Measurements from ENCODE around the gene LRRC4C.
"Not testable (repeated sequence)": the region's sequence is repeated elsewhere in the genome, so short reads cannot be mapped to it uniquely, and the experiment has no call there.

Gene LRRC4C

DNA sequence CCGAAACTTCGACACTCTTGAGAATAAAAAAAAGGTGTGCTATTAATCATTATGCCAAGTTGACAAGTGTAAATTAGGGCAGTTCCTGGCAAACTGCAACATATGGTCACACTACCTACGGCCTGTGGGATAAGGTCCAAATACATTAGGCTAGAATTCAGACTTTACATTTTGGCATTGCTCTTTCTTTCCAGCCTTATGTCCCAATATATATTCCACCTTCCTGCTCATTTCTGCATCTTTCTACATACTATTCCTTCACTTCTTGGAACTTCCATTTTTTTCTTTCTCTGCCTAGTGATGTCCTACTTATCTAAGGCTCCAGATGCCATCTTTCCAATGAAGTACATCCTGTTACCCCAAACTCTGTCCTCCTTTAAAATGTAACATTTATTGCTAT lies 577.2 kb downstream of the LRRC4C start:
- Mint-ChIP-seq H3K36me3 (no peaks in the 10 kb centered on the region), H3K27me3 (no peaks in the 10 kb centered on the region), H3K27ac (no peak overlapping the region), H3K4me1 (no peaks in the 10 kb centered on the region), H3K9me3 (peaks cover 0 to 5% of the 10 kb centered on the region in 2 donors), H3K4me3 (no peak overlapping the region)
- ATAC-seq (replicated peaks) (no peak), DNase-seq (no peak)

DNA sequence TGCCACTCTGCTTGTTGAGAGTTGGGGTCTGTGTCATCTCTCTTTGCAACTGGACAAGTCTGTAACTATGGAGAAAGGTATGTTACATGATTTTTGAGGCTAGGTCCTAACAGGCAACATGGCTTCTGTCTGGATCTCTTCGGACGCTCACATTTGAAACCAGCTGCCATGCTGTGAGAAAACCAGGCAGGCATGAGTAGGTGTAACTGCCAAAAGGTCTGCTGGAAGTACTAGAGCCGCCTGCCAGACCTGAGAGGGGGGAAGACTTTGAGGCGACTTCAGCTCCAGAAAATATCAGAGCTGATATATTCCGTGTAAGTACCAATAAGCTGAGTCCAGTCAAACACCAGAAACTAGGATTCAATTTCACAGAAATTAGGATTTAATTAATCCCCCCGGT lies 579.5 kb downstream of the LRRC4C start:
- H3K27me3 Mint-ChIP-seq: no peaks in the 10 kb centered on the region
- H3K4me3 Mint-ChIP-seq: no peak overlapping the region
- no peak for ATAC-seq (replicated peaks)
- no peak for DNase-seq
- no peaks in the 10 kb centered on the region for H3K4me1 Mint-ChIP-seq
- peaks cover 0 to 5% of the 10 kb centered on the region in 2 donors for H3K9me3 Mint-ChIP-seq
- no peaks in the 10 kb centered on the region for H3K36me3 Mint-ChIP-seq
- no peak overlapping the region for H3K27ac Mint-ChIP-seq

DNA sequence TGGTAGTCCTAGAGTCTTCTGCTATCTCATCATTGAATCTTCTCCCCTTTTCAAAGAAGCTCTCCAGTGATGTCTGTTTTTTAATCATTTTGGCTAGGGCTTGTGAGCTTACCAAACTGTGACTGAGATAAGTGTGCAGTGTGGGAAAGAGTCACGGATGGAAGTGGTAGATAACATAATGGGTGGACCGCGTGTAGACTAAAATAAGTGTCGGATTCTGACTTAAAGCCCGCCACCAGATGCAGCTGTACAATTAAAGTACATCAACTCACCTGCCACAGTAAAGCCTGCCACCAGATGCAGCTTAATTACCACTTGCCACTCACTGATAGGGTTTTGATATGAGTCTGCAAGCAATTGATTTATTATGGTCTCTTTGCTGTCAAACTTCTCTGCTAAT lies 581.5 kb downstream of the LRRC4C start:
- no peak for DNase-seq
- H3K9me3 Mint-ChIP-seq: peaks cover 0 to 3% of the 10 kb centered on the region in 2 donors
- H3K27me3 Mint-ChIP-seq: no peaks in the 10 kb centered on the region
- no peaks in the 10 kb centered on the region for H3K36me3 Mint-ChIP-seq
- no peaks in the 10 kb centered on the region for H3K4me1 Mint-ChIP-seq
- no peak overlapping the region for H3K4me3 Mint-ChIP-seq
- no peak for ATAC-seq (replicated peaks)
- H3K27ac Mint-ChIP-seq: no peak overlapping the region

- no peaks in the 10 kb centered on the region for H3K4me1 Mint-ChIP-seq
- H3K36me3 Mint-ChIP-seq: no peaks in the 10 kb centered on the region
- no peak overlapping the region for H3K4me3 Mint-ChIP-seq
- DNase-seq: no peak
- H3K9me3 Mint-ChIP-seq: peaks cover 0 to 3% of the 10 kb centered on the region in 2 donors
- no peak overlapping the region for H3K27ac Mint-ChIP-seq
- no peaks in the 10 kb centered on the region for H3K27me3 Mint-ChIP-seq
- no peak for ATAC-seq (replicated peaks)
Measured at GRCh38 chr11:40877256-40877655, 582.2 kb downstream of the LRRC4C start.

DNA sequence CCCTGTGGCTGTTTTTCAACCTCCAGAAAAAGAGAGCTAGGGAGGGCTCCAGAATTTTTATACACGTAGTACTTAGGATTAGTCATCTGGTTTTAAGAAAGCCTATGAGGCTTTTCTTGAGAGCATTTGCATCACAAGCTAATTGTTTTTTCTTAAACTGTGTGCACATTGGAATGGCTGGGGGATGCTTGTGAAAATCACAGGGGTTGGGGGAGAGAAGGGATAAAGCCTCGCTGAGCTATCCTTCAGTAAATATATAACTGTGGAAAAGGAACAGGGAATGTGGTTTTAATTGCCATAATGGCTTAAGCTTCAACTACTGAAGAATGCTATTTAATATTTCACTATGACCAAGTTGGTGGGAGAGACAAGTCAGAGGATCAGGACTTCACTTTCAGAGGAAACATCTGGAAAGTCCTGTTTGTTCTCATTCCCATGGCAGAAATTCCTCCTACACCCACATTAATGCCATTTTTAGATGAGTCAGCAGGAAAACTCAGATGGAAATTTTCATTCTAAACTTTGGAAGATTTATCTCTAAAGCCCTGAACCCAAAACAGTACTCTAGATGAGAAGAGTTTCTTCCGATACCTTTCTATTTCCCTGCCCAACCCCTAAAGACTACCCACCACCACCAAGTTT lies 591.3 kb downstream of the LRRC4C start:
- DNase-seq: no peak
- Mint-ChIP-seq H3K27me3 (no peaks in the 10 kb centered on the region), H3K36me3 (no peaks in the 10 kb centered on the region), H3K27ac (no peak overlapping the region), H3K4me1 (no peaks in the 10 kb centered on the region), H3K4me3 (no peak overlapping the region), H3K9me3 (peaks cover 3 to 4% of the 10 kb centered on the region in 2 donors)
- no peak for ATAC-seq (replicated peaks)

DNA sequence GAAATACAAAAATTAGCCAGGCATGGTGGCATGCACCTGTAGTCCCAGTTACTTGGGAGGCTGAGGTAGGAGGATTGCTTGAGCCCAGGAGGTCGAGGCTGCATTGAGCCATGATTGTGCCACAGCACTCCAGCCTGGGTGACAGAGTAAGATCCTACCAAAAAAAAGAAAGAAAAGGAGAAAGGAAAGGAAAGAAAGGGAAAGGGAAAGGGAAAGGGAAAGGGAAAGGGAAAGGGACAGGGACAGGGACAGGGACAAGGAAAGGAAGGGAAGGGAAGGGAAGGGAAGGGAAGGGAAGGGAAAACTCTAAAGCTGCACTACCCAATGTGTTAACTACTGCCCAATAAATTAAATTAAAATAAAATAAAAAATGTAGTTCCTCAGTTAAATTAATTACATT lies 601.7 kb downstream of the LRRC4C start:
- H3K27ac Mint-ChIP-seq; H3K4me3 Mint-ChIP-seq; H3K27me3 Mint-ChIP-seq; H3K4me1 Mint-ChIP-seq; H3K36me3 Mint-ChIP-seq; H3K9me3 Mint-ChIP-seq; DNase-seq; ATAC-seq (replicated peaks): not testable (repeated sequence)

DNA sequence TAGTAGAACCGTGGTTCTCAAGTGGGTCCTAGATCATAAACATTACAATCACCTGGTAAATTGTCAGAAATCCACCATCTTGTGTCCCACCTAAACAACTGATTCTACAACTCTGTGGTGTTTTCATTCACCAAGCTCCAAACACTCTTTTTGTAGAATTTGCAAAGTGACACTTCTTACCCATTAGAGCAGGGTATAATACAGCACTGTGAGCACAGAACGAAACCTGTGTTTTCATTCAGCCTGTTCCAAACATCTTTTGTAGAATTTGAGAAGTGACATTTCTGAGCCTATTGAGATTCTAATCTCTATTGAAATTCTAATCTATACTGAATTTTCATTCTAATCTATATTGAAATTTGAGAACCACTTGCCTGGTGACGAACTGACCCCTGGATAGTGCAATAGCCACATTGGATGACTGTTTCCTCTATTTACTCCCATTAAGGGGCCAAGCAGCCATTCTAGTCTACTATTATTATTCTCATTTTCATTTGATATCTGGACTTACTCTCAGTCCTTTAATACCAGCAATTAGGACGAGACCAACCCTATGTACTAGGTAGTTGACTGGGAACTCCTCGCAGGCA lies 616.6 kb downstream of the LRRC4C start:
- Mint-ChIP-seq H3K4me3 (no peak overlapping the region), H3K4me1 (no peaks in the 10 kb centered on the region), H3K36me3 (no peaks in the 10 kb centered on the region), H3K9me3 (peaks cover 3 to 9% of the 10 kb centered on the region in 2 donors), H3K27me3 (no peaks in the 10 kb centered on the region), H3K27ac (no peak overlapping the region)
- no peak for DNase-seq
- no peak for ATAC-seq (replicated peaks)

DNA sequence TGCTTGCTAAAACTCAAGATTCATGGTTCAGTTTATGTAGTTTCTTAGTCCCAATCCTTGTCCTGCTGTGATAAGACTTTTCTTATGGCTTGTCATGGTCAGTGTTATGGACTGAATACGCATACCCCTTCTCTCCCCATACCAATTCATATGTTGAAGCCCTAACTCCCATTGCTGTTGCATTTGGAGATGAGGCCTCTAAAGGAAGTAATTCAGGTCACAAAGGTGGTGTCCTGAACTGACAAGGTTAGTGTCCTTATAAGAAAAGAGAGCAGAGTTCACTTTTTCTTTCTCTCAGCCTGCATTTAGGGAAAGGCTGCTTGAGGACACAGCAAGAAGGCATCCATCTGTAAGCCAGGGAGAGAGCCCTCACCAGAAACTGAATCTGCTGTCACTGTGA lies 618.2 kb downstream of the LRRC4C start:
- Mint-ChIP-seq H3K36me3 (no peaks in the 10 kb centered on the region), H3K4me1 (no peaks in the 10 kb centered on the region), H3K9me3 (peaks cover 0 to 2% of the 10 kb centered on the region in 2 donors), H3K27me3 (no peaks in the 10 kb centered on the region), H3K27ac (no peak overlapping the region), H3K4me3 (no peak overlapping the region)
- no peak for DNase-seq
- ATAC-seq (replicated peaks): no peak

GRCh38 chr11:40838181-40838683 lies 621.2 kb downstream of the LRRC4C start:
- DNase-seq (no peak), ATAC-seq (replicated peaks) (no peak)
- no peak overlapping the region for H3K27ac Mint-ChIP-seq
- H3K36me3 Mint-ChIP-seq: no peaks in the 10 kb centered on the region
- peaks cover 0 to 5% of the 10 kb centered on the region in 2 donors for H3K9me3 Mint-ChIP-seq
- no peak overlapping the region for H3K4me3 Mint-ChIP-seq
- H3K4me1 Mint-ChIP-seq: no peaks in the 10 kb centered on the region
- H3K27me3 Mint-ChIP-seq: no peaks in the 10 kb centered on the region

DNA sequence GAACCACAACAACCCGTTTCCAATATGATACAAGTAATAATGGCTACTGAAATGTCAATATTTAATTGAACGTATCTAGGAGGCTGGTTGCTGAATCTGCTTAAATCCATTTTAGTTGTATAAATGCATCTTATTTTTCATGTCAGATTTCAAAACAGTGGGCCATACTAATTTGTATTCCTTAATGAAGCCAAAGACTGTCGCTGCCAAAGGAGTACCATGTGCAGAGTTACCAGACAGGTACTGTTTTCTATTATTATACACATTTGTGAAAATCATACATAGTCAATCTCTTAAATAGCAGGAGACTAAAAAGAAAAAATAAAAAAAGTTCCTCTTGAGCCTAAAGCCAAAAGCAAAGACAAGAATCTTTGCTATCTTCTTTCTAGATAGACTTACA lies 632.3 kb downstream of the LRRC4C start:
- H3K4me3 Mint-ChIP-seq: no peak overlapping the region
- no peak overlapping the region for H3K27ac Mint-ChIP-seq
- no peaks in the 10 kb centered on the region for H3K4me1 Mint-ChIP-seq
- no peaks in the 10 kb centered on the region for H3K36me3 Mint-ChIP-seq
- DNase-seq (no peak), ATAC-seq (replicated peaks) (no peak)
- H3K27me3 Mint-ChIP-seq: no peaks in the 10 kb centered on the region
- H3K9me3 Mint-ChIP-seq: peaks cover 3 to 4% of the 10 kb centered on the region in 2 donors

DNA sequence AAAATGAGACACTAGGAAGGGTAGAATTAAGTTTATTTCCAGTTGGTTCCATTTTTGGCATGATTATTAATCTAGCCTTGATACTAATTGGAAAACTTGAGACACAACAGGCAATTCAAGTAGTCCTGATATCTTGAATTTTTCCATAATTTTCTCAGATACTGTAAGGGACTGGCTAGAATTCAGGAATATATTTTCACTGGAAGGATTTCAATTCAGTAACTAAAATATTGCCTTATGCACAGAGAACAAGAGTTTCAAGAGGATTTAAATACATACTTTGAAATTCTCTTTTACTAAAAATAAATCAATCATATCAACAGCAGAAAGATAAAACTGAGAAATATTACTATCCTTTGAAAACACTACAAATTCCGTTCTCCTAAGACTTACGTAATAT lies 632.9 kb downstream of the LRRC4C start:
- Mint-ChIP-seq H3K4me1 (no peaks in the 10 kb centered on the region), H3K27me3 (no peaks in the 10 kb centered on the region), H3K36me3 (no peaks in the 10 kb centered on the region), H3K4me3 (no peak overlapping the region), H3K9me3 (peaks cover 3 to 4% of the 10 kb centered on the region in 2 donors), H3K27ac (no peak overlapping the region)
- DNase-seq: no peak
- no peak for ATAC-seq (replicated peaks)

DNA sequence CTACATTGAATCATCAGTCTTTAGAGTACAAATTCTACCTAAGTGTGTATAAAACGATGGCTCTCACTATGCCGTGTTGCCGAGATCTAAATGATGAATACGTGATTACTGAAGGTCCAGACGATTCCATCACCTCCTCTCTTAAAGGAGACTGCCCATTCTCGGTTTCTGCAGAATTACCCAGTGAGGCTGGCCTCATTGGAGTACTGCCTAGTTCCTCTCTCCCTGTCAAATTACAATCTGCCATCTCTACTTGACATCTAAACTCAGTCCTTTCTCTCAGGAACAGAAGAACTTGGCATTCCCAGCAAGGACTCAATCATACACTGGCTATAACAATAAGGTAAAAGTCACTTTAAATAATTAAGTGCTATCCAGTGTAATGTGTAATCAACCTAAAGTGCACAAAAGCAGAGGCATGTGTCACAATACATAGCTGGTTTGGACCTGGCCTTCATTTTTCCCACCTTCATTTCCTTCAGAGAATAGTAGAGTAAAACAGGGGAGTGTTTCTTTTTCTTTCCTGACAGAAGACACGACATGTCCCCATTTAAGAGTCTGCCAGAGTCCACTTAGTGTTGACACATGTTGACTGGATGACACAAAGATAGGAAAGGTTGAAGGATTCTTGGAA lies 634.1 kb downstream of the LRRC4C start:
- no peak for ATAC-seq (replicated peaks)
- Mint-ChIP-seq H3K27ac (no peak overlapping the region), H3K9me3 (peaks cover 3 to 4% of the 10 kb centered on the region in 2 donors), H3K4me3 (no peak overlapping the region), H3K4me1 (no peaks in the 10 kb centered on the region), H3K27me3 (no peaks in the 10 kb centered on the region), H3K36me3 (no peaks in the 10 kb centered on the region)
- no peak for DNase-seq

DNA sequence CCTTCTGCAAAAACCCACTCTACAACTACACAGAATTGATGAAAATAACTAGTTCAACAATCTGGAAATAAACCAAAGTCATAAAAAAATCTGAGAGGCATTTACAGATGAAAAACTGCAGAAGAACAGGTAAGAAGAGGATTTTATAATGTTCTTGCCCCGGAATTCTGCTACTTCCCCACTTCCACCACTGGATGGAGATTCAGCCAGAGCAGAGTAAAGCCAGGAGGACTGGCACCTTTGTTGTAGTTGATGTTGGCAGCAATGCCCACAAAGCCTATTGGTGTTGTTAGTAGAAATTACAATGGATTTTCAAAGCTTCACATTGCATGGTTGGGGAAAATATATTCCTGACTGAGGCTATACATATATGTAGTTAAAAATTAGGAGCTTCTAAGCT lies 640.2 kb downstream of the LRRC4C start:
- no peak overlapping the region for H3K27ac Mint-ChIP-seq

DNA sequence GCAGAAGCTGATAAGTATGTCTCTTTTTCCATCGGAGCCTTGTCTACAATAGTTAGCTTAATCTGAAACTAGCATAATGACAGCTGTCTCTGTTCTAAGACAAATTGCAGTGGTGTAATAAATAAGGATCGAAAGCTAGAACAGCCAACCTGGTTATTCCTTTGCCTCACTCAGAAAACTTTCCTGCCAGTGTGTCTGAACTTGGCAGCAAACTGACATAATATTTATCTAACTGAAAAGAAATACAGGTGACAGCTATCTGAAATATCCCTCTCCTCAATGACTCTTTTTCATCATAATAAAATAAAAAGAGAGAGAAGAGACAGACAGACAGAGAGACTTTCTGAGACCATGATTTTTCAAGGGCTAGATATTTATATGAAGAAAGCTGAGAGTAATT lies 642.5 kb downstream of the LRRC4C start:
- H3K4me1 Mint-ChIP-seq: no peaks in the 10 kb centered on the region
- no peak for DNase-seq
- H3K9me3 Mint-ChIP-seq: peaks cover 0 to 6% of the 10 kb centered on the region in 2 donors
- H3K27ac Mint-ChIP-seq: no peak overlapping the region
- H3K27me3 Mint-ChIP-seq: no peaks in the 10 kb centered on the region
- ATAC-seq (replicated peaks): no peak
- no peaks in the 10 kb centered on the region for H3K36me3 Mint-ChIP-seq
- no peak overlapping the region for H3K4me3 Mint-ChIP-seq

More for the DNA sequence above, 640.2 kb downstream of the LRRC4C start:
- no peak overlapping the region for H3K4me3 Mint-ChIP-seq
- no peaks in the 10 kb centered on the region for H3K4me1 Mint-ChIP-seq
- peaks cover 0 to 3% of the 10 kb centered on the region in 2 donors for H3K9me3 Mint-ChIP-seq
- no peaks in the 10 kb centered on the region for H3K27me3 Mint-ChIP-seq
- ATAC-seq (replicated peaks) (no peak), DNase-seq (no peak)
- no peaks in the 10 kb centered on the region for H3K36me3 Mint-ChIP-seq

DNA sequence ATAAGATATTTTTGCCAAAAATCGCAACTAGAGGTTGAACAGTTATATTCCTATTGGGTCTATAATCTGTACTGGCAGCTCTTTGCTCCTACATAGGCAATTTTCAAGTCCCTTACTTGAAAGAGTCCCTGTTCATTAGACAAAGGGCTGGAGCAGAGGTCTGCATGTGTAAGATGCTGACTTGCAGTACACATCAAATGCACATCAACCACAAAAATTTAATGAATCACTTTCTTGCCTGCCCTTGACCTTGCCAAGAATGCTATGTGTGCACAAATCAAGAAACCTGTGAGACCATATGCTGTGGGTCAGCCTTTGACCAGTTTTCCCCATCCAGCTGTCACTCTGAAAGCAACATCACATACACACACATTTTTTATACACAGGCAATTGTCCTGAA lies 661.5 kb downstream of the LRRC4C start:
- ATAC-seq (replicated peaks) (no peak), DNase-seq (no peak)
- H3K27me3 Mint-ChIP-seq: no peaks in the 10 kb centered on the region
- no peaks in the 10 kb centered on the region for H3K36me3 Mint-ChIP-seq
- H3K4me1 Mint-ChIP-seq: no peaks in the 10 kb centered on the region
- H3K27ac Mint-ChIP-seq: no peak overlapping the region
- H3K9me3 Mint-ChIP-seq: peaks cover 4 to 6% of the 10 kb centered on the region in 2 donors
- no peak overlapping the region for H3K4me3 Mint-ChIP-seq
